ENCODE results near the gene SH3RF3.

DNA sequence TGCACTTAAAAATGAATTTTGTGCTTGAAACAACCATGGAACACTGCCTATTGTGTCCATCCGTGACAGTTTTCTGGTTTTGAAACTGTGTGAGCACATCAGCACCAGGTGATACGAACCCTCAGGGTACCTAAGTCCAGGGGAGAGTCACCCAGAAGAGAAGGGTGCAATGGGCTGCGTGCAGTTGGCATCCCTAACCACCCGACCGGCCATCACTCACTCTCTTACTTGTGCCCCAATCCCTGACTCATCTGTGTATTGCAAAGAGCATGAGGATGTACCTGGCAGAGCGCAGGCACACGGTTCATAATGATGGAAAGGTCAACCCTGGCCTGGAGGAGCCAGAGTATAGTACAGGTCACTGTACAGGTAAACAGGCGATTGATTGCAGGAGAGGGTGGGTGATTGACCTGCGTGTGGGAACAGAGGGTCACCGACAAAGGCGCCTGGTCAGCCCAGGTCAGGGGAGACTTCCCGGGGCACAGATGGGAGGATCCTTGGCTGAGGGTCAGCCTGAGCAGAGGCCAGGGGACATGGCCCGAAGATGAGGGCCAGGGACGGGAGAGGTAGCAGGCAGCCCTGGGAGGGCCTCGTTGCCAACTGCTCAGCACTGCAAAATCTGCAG is 324.5 kb downstream of the SH3RF3 start:
- TF ChIP-seq, protein P1, sequence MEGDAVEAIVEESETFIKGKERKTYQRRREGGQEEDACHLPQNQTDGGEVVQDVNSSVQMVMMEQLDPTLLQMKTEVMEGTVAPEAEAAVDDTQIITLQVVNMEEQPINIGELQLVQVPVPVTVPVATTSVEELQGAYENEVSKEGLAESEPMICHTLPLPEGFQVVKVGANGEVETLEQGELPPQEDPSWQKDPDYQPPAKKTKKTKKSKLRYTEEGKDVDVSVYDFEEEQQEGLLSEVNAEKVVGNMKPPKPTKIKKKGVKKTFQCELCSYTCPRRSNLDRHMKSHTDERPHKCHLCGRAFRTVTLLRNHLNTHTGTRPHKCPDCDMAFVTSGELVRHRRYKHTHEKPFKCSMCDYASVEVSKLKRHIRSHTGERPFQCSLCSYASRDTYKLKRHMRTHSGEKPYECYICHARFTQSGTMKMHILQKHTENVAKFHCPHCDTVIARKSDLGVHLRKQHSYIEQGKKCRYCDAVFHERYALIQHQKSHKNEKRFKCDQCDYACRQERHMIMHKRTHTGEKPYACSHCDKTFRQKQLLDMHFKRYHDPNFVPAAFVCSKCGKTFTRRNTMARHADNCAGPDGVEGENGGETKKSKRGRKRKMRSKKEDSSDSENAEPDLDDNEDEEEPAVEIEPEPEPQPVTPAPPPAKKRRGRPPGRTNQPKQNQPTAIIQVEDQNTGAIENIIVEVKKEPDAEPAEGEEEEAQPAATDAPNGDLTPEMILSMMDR (IDR thresholded peaks at IDR 0.05) = no peak
- no peak for TF ChIP-seq POLR2A (IDR thresholded peaks at IDR 0.05)
